IMR-90 (cell line): ENCODE data around the gene TRAPPC3L. TPM values are rescaled to one million over a fixed set of nuclear protein-coding genes. Genes with fewer than 3 reads are reported as not detected.

ENCODE experiments used
- ATAC-seq: fragments of 200-7000 bp; cut with Tn5 transposase; 2 replicates; pipeline ENCODE4 v1.9.1; 2020; ENCODE audit warnings: low read depth, mild to moderate bottlenecking, moderate library complexity
- BruUV-seq: library from RNA; stranded (reverse); fragments of 400-500 nt; replicated peaks from 2 replicates; lab custom pipeline; 2021; lab: Mats Ljungman, UMichigan
- CTCF ChIA-PET: fragments of 300-600 bp; formaldehyde crosslinking; extraction: SDS; loops from one replicate; lab custom pipeline; 2021; ENCODE audit warnings: antibody characterized with exemption; lab: Yijun Ruan, JAX
- POLR2A ChIA-PET: fragments of 300-600 bp; sonication (Branson Sonifier 250); formaldehyde crosslinking; loops from one replicate; lab custom pipeline; 2022; ENCODE audit warnings: antibody characterized with exemption; ENCODE audit not compliant: unreplicated experiment; lab: Charles Lee
- DNase-seq: peaks from one replicate; pipeline ENCODE4 v3.0.0; 2013
- H2AFZ ChIP-seq: replicated peaks from 2 replicates; pipeline ENCODE3; 2013; ENCODE audit warnings: low read length, mild to moderate bottlenecking; ENCODE audit not compliant: poor library complexity
- H2AK5ac ChIP-seq: 2 replicates; pipeline ENCODE4 v1.6.1; 2013; ENCODE audit warnings: low read depth, low read length, inconsistent platforms
- H2AK9ac ChIP-seq: replicated peaks from 2 replicates; pipeline ENCODE3; 2013; ENCODE audit warnings: mild to moderate bottlenecking, low read depth, low read length, moderate library complexity; ENCODE audit not compliant: poor library complexity
- H2BK120ac ChIP-seq: 2 replicates; pipeline ENCODE4 v1.6.1; 2013; ENCODE audit warnings: low read depth, low read length, inconsistent platforms
- H2BK15ac ChIP-seq: 3 replicates; pipeline ENCODE4 v1.6.1; 2013; ENCODE audit warnings: low read depth, low read length, inconsistent platforms
- H2BK20ac ChIP-seq: 2 replicates; pipeline ENCODE4 v1.6.1; 2013; ENCODE audit warnings: low read depth, mild to moderate bottlenecking, inconsistent platforms, low read length, moderate library complexity
- H2BK5ac ChIP-seq: 2 replicates; pipeline ENCODE4 v1.6.1; 2013; ENCODE audit warnings: mild to moderate bottlenecking, low read depth, low read length, inconsistent platforms; ENCODE audit not compliant: poor library complexity, severe bottlenecking
- H3K14ac ChIP-seq: replicated peaks from 2 replicates; pipeline ENCODE4 v1.6.1; 2013; ENCODE audit warnings: low read depth, low read length, inconsistent platforms
- H3K18ac ChIP-seq: 2 replicates; pipeline ENCODE4 v1.6.1; 2013; ENCODE audit warnings: low read depth, low read length, control low read depth
- H3K23ac ChIP-seq: 2 replicates; pipeline ENCODE4 v1.6.1; 2013; ENCODE audit warnings: low read depth, low read length, inconsistent platforms
- H3K27ac ChIP-seq: 2 replicates; pipeline ENCODE4 v1.5.1; 2013; ENCODE audit warnings: mild to moderate bottlenecking, control low read depth, low read length; ENCODE audit not compliant: insufficient read depth
- H3K27me3 ChIP-seq: 2 replicates; pipeline ENCODE4 v1.6.1; 2013; ENCODE audit warnings: low read length; ENCODE audit not compliant: control insufficient read depth, insufficient read depth
- H3K36me3 ChIP-seq: 2 replicates; pipeline ENCODE4 v1.6.1; 2013; ENCODE audit warnings: low read length, mixed read lengths; ENCODE audit not compliant: control insufficient read depth, insufficient read depth
- H3K4ac ChIP-seq: 2 replicates; pipeline ENCODE4 v1.6.1; 2013; ENCODE audit warnings: low read depth, low read length, inconsistent platforms
- H3K4me1 ChIP-seq: 2 replicates; pipeline ENCODE4 v1.6.1; 2013; ENCODE audit warnings: low read length, mixed read lengths; ENCODE audit not compliant: control insufficient read depth, insufficient read depth
- H3K4me2 ChIP-seq: 2 replicates; pipeline ENCODE4 v1.6.1; 2013; ENCODE audit warnings: low read depth, mild to moderate bottlenecking, control low read depth, low read length, moderate library complexity
- H3K4me3 ChIP-seq: 2 replicates; pipeline ENCODE4 v1.5.1; 2013; ENCODE audit warnings: low read depth, mild to moderate bottlenecking, control low read depth, low read length, moderate library complexity; ENCODE audit not compliant: insufficient read depth
- H3K56ac ChIP-seq: 2 replicates; pipeline ENCODE4 v1.6.1; 2013; ENCODE audit warnings: low read length, inconsistent platforms; ENCODE audit not compliant: insufficient read depth; ENCODE audit errors: extremely low read depth
- H3K79me1 ChIP-seq, 2 experiments: 2 replicates each; pipeline ENCODE4 v1.6.1; 2013; ENCODE audit warnings: low read length in 2 of 2, inconsistent platforms in 1 of 2, low read depth in 1 of 2
- H3K9ac ChIP-seq: 2 replicates; pipeline ENCODE4 v1.6.1; 2013; ENCODE audit warnings: low read depth, low read length, control low read depth
- H3K9me1 ChIP-seq: 2 replicates; pipeline ENCODE4 v1.6.1; 2013; ENCODE audit warnings: low read length, inconsistent platforms; ENCODE audit not compliant: insufficient read depth
- H3K9me3 ChIP-seq: 2 replicates; pipeline ENCODE4 v1.6.1; 2013; ENCODE audit warnings: low read length; ENCODE audit not compliant: control insufficient read depth, insufficient read depth
- H4K20me1 ChIP-seq: 2 replicates; pipeline ENCODE4 v1.6.1; 2013; ENCODE audit warnings: low read length, inconsistent platforms; ENCODE audit not compliant: insufficient read depth
- H4K5ac ChIP-seq: 2 replicates; pipeline ENCODE4 v1.6.1; 2013; ENCODE audit warnings: mild to moderate bottlenecking, low read depth, low read length, control low read depth
- H4K8ac ChIP-seq, 2 experiments: 2 replicates each; pipeline ENCODE4 v1.6.1; 2013; ENCODE audit warnings: low read depth in 2 of 2, low read length in 2 of 2, control low read depth in 1 of 2, inconsistent platforms in 1 of 2
- H4K91ac ChIP-seq: 2 replicates; pipeline ENCODE4 v1.6.1; 2013; ENCODE audit warnings: low read depth, low read length, inconsistent platforms; ENCODE audit not compliant: insufficient read depth
- BHLHE40 ChIP-seq: fragments of 150-350 bp; IDR thresholded peaks from 2 replicates; pipeline ENCODE4 v1.6.1; 2016; ENCODE audit warnings: mild to moderate bottlenecking, low read depth, low read length
- CEBPB ChIP-seq: IDR thresholded peaks from 2 replicates; pipeline ENCODE4 v1.6.1; 2012; ENCODE audit warnings: low read depth, low read length, improper control_type of control experiment
- CHD1 ChIP-seq: IDR thresholded peaks from 2 replicates; pipeline ENCODE4 v1.6.1; 2012; ENCODE audit warnings: low read depth, low read length, improper control_type of control experiment
- FOS ChIP-seq: fragments of 150-350 bp; IDR thresholded peaks from 2 replicates; pipeline ENCODE4 v1.6.1; 2016; ENCODE audit warnings: low read depth, low read length
- MAFK ChIP-seq: IDR thresholded peaks from 2 replicates; pipeline ENCODE4 v1.6.1; 2012; ENCODE audit warnings: low read depth, low read length, improper control_type of control experiment
- MAZ ChIP-seq: IDR thresholded peaks from 2 replicates; pipeline ENCODE4 v1.6.1; 2012; ENCODE audit warnings: low read depth, mild to moderate bottlenecking, low read length, improper control_type of control experiment, moderate library complexity, borderline replicate concordance
- MXI1 ChIP-seq: IDR thresholded peaks from 2 replicates; pipeline ENCODE4 v1.6.1; 2012; ENCODE audit warnings: low read depth, mild to moderate bottlenecking, low read length, moderate library complexity, borderline replicate concordance
- NFE2L2 ChIP-seq: fragments of 150-350 bp; IDR thresholded peaks from 2 replicates; pipeline ENCODE4 v1.6.1; 2016; ENCODE audit warnings: low read depth, mild to moderate bottlenecking, low read length
- POLR2A ChIP-seq: IDR thresholded peaks from 2 replicates; pipeline ENCODE4 v1.6.1; 2012; ENCODE audit warnings: mild to moderate bottlenecking, low read depth, low read length
- RAD21 ChIP-seq: IDR thresholded peaks from 2 replicates; pipeline ENCODE4 v1.6.1; 2012; ENCODE audit warnings: low read length, improper control_type of control experiment
- RCOR1 ChIP-seq: IDR thresholded peaks from 2 replicates; pipeline ENCODE4 v1.6.1; 2012; ENCODE audit warnings: mild to moderate bottlenecking, low read length, improper control_type of control experiment; ENCODE audit not compliant: insufficient replicate concordance
- SMC3 ChIP-seq: fragments of 150-350 bp; IDR thresholded peaks from 2 replicates; pipeline ENCODE4 v1.6.1; 2016; ENCODE audit warnings: low read depth, mild to moderate bottlenecking, antibody characterized with exemption, low read length, moderate library complexity
- WGBS, 2 experiments: methylation state at CpG; one replicate each; pipeline versions ENCODE4 v1.1.5 to v1.1.7; 2013; ENCODE audit warnings: missing lambda C conversion rate in 2 of 2; ENCODE audit not compliant: insufficient read length in 1 of 2; ENCODE audit errors: extremely low coverage in 2 of 2; 5-methylcytosine and 5-hydroxymethylcytosine counted together
- dilution Hi-C: fragments of 300-500 bp; cut with HindIII; formaldehyde crosslinking; loops from one replicate; pipeline ENCODE4 v1.14.3; 2018; ENCODE audit warnings: low sequenced_read_pairs; ENCODE audit not compliant: unreplicated experiment
- in situ Hi-C: fragments of 300-500 bp; cut with MboI; formaldehyde crosslinking; loops from 3 replicates; pipeline ENCODE4 v1.14.3; 2019; ENCODE audit warnings: low sequenced_read_pairs, inconsistent platforms, mixed read lengths
- intact Hi-C: fragments of 100-400 bp; cut with micrococcal nuclease; formaldehyde crosslinking; loops from 2 replicates; pipeline ENCODE4 v1.10.0; 2022
- polyA plus RNA-seq, 3 experiments: library from polyadenylated mRNA; depleted of rRNA; stranded (reverse); fragments of >200 nt; gene quantifications; 2 replicates each; pipeline ENCODE4 v1.2.3, GENCODE V29; 2012; ENCODE audit warnings: low replicate concordance in 1 of 3
- total RNA-seq: library from RNA; depleted of rRNA; stranded (reverse); fragments of >200 nt; gene quantifications from 2 replicates; pipeline ENCODE4 v1.2.3, GENCODE V29; 2012
- TF ChIP-seq, protein P1 (sequence below): fragments of 150-350 bp; IDR thresholded peaks from 2 replicates; pipeline ENCODE4 v1.6.1; 2016; ENCODE audit warnings: low read depth, mild to moderate bottlenecking, low read length, moderate library complexity, borderline replicate concordance
- TF ChIP-seq, protein P2 (sequence below): conservative IDR thresholded peaks from 2 replicates; pipeline ENCODE4 v1.5.1; 2012; ENCODE audit warnings: mild to moderate bottlenecking, low read depth, low read length, improper control_type of control experiment
- TF ChIP-seq, protein P3 (sequence below): fragments of 150-350 bp; IDR thresholded peaks from 2 replicates; pipeline ENCODE4 v1.6.1; 2017; ENCODE audit warnings: mild to moderate bottlenecking, antibody characterized with exemption, low read length, low read depth

The TRAPPC3L gene
- total and polyA plus RNA-seq, 2 of the 4 experiments (the other 2 are of a cell fraction), result 0.03 TPM; not detected in 1

DNA sequence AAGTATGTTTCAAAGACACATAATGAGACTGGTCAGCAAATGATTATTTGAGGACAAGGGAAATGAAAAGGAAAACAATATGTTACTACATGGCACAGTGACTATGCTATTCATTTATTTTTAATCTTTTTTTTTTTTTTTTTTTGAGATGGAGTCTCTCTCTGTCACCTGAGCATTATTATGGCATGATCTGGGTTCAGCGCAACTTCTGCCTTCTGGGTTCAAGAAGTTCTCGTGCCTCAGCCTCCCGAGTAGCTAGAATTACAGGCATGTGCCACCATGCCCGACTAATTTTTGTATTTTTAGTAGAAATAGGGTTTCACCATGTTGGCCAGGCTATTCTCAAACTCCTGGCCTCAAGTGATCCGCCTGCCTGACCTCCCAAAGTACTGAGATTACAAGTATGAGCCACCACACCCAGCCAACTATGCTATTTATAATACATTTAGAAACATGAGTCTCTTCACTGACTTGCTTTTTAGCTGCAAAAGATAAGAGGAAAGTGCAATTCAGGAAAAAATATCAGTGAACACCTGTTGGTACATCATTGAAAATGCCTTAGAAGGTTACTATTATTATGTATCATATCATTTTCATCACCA, 11.4 kb upstream of the TRAPPC3L start:
- peak overlapping the region; percentile 98; the same call in 2 of the 3 replicates for H2BK15ac ChIP-seq
- H4K5ac ChIP-seq, result no peak overlapping the region
- peak overlapping the region; percentile 99 for H2BK5ac ChIP-seq
- no TSS peak for BruUV-seq
- no peaks in the 10 kb centered on the region for H4K20me1 ChIP-seq
- no peaks in the 10 kb centered on the region for H3K9me3 ChIP-seq
- no CpG with 5 or more reads among the region's 5 CpGs for WGBS, 2 experiments
- no peak for DNase-seq
- H3K14ac ChIP-seq, result peak overlapping the region; percentile 34; the same call in 1 of the 2 replicates
- no peak overlapping the region for H3K56ac ChIP-seq
- H3K27me3 ChIP-seq, result no peaks in the 10 kb centered on the region
- H3K9me1 ChIP-seq, result no peaks in the 10 kb centered on the region
- no peak overlapping the region for H2AK9ac ChIP-seq
- no peak overlapping the region for H3K9ac ChIP-seq
- no peaks in the 10 kb centered on the region for H3K36me3 ChIP-seq
- peak overlapping the region; percentile 94 to 96; a peak in 3 of 4 replicates for H4K8ac ChIP-seq
- H2BK120ac ChIP-seq, result peak overlapping the region; percentile 98
- dilution Hi-C loops (no loop called here), intact Hi-C loops (no loop called here), in situ Hi-C loops (no loop called here)
- H4K91ac ChIP-seq, result peak overlapping the region; percentile 49; the same call in 1 of the 2 replicates
- no peaks in the 10 kb centered on the region for H3K79me1 ChIP-seq
- H2BK20ac ChIP-seq, result peak overlapping the region; percentile 23; the same call in 1 of the 2 replicates
- H3K4ac ChIP-seq, result peak overlapping the region; percentile 96; the same call in 1 of the 2 replicates
- ATAC-seq, result no peak
- peak overlapping the region; percentile 58; the same call in 1 of the 2 replicates for H2AK5ac ChIP-seq
- ChIA-PET POLR2A (no interaction called here), CTCF (interaction anchor here (2.3 kb wide), 1 partner anchor 288 kb away, joined by 11 read pairs; no protein-coding TSS in a partner anchor)
- peak overlapping the region; percentile 56 for H3K27ac ChIP-seq
- peaks cover 9% of the 10 kb centered on the region for H3K4me1 ChIP-seq
- H3K4me2 ChIP-seq, result no peak overlapping the region
- no peak overlapping the region for H2AFZ ChIP-seq
- peak overlapping the region; percentile 6 for H3K18ac ChIP-seq
- no peak overlapping the region for H3K4me3 ChIP-seq
- peak overlapping the region; percentile 25; the same call in 1 of the 2 replicates for H3K23ac ChIP-seq
- TF ChIP-seq RCOR1, result no peak
- no peak for TF ChIP-seq RAD21
- TF ChIP-seq FOS, result no peak
- TF ChIP-seq MAFK, result no peak
- no peak for TF ChIP-seq NFE2L2
- no peak for TF ChIP-seq POLR2A
- TF ChIP-seq, protein P1, sequence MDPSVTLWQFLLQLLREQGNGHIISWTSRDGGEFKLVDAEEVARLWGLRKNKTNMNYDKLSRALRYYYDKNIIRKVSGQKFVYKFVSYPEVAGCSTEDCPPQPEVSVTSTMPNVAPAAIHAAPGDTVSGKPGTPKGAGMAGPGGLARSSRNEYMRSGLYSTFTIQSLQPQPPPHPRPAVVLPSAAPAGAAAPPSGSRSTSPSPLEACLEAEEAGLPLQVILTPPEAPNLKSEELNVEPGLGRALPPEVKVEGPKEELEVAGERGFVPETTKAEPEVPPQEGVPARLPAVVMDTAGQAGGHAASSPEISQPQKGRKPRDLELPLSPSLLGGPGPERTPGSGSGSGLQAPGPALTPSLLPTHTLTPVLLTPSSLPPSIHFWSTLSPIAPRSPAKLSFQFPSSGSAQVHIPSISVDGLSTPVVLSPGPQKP, result no peak
- no peak for TF ChIP-seq SMC3
- TF ChIP-seq, protein P2, sequence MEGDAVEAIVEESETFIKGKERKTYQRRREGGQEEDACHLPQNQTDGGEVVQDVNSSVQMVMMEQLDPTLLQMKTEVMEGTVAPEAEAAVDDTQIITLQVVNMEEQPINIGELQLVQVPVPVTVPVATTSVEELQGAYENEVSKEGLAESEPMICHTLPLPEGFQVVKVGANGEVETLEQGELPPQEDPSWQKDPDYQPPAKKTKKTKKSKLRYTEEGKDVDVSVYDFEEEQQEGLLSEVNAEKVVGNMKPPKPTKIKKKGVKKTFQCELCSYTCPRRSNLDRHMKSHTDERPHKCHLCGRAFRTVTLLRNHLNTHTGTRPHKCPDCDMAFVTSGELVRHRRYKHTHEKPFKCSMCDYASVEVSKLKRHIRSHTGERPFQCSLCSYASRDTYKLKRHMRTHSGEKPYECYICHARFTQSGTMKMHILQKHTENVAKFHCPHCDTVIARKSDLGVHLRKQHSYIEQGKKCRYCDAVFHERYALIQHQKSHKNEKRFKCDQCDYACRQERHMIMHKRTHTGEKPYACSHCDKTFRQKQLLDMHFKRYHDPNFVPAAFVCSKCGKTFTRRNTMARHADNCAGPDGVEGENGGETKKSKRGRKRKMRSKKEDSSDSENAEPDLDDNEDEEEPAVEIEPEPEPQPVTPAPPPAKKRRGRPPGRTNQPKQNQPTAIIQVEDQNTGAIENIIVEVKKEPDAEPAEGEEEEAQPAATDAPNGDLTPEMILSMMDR, result no peak
- TF ChIP-seq, protein P3, sequence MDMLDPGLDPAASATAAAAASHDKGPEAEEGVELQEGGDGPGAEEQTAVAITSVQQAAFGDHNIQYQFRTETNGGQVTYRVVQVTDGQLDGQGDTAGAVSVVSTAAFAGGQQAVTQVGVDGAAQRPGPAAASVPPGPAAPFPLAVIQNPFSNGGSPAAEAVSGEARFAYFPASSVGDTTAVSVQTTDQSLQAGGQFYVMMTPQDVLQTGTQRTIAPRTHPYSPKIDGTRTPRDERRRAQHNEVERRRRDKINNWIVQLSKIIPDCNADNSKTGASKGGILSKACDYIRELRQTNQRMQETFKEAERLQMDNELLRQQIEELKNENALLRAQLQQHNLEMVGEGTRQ, result no peak
- TF ChIP-seq MAZ, result no peak
- TF ChIP-seq MXI1, result no peak
- no peak for TF ChIP-seq CHD1
- TF ChIP-seq CEBPB, result no peak
- no peak for TF ChIP-seq BHLHE40
